HG02588 (cell line): ENCODE results near the gene PSTPIP1.

Source experiments
- ATAC-seq: cut with Tn5 transposase; IDR thresholded peaks from one replicate; pipeline ENCODE4 v1.9.1; 2021; ENCODE audit warnings: mild to moderate bottlenecking, moderate library complexity; ENCODE audit not compliant: unreplicated experiment

Gene PSTPIP1

GRCh38 chr15:76998663-76999285, 3.8 kb downstream of the PSTPIP1 start:
- ATAC-seq, result no peak

- no peak for ATAC-seq
These were observed 5.1 kb downstream of the PSTPIP1 start for GRCh38 chr15:76999996-77000395.

GRCh38 chr15:77001351-77001750, 6.4 kb downstream of the PSTPIP1 start:
- no peak for ATAC-seq

- no peak for ATAC-seq
These were observed 7.0 kb downstream of the PSTPIP1 start for GRCh38 chr15:77001966-77002365.

GRCh38 chr15:77002436-77002835, 7.5 kb downstream of the PSTPIP1 start:
- ATAC-seq, result no peak

GRCh38 chr15:77002954-77003912, 8.3 kb downstream of the PSTPIP1 start:
- peak; percentile 84 for ATAC-seq

GRCh38 chr15:77004189-77004588, 9.3 kb downstream of the PSTPIP1 start:
- ATAC-seq, result no peak

GRCh38 chr15:77009176-77009575, 14.2 kb downstream of the PSTPIP1 start:
- ATAC-seq, result no peak

- no peak for ATAC-seq
These were observed 14.9 kb downstream of the PSTPIP1 start for GRCh38 chr15:77009646-77010311.

- no peak for ATAC-seq
These were observed 15.4 kb downstream of the PSTPIP1 start for GRCh38 chr15:77010312-77010686.

- ATAC-seq, result no peak
These were observed 15.9 kb downstream of the PSTPIP1 start for GRCh38 chr15:77010857-77011256.

GRCh38 chr15:77012117-77012712, 17.3 kb downstream of the PSTPIP1 start:
- no peak for ATAC-seq

- ATAC-seq, result no peak
These were observed 17.9 kb downstream of the PSTPIP1 start for GRCh38 chr15:77012868-77013267.

- peak; percentile 40 for ATAC-seq
These were observed 18.8 kb downstream of the PSTPIP1 start for GRCh38 chr15:77013776-77014131.

GRCh38 chr15:77014132-77015081, 19.5 kb downstream of the PSTPIP1 start:
- peak; percentile 34 for ATAC-seq

GRCh38 chr15:77015646-77016320, 20.9 kb downstream of the PSTPIP1 start:
- no peak for ATAC-seq

GRCh38 chr15:77016321-77016695, 21.4 kb downstream of the PSTPIP1 start:
- no peak for ATAC-seq

- ATAC-seq, result no peak
These were observed 22.2 kb downstream of the PSTPIP1 start for GRCh38 chr15:77017091-77017660.
